ENCODE measurements around the gene STARD3NL.
"Not testable (repeated sequence)": the region's sequence is repeated elsewhere in the genome, so short reads cannot be mapped to it uniquely, and the experiment has no call there.

Gene STARD3NL

DNA sequence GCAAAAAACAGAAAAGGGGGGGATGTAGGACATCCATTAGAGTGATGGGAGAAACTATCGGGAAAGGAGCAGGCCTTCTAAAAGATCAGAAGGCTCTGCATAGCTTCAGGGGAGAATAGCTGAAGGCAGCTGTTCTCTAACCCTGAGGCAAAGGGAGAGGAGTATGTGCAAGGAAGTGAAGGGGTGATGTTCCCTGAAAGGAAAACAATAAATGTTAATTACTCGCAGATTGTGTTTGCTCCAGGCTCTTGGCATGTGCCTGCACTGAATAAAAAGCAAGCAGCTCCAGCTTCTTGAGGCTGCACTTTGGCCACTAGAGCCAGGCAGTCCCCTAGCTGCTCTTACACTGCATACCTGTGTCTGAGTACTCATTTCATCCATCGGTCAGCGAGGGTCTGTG is 14.4 kb upstream of the STARD3NL start:
- no peak for DNase-seq (ENCODE audit: extremely low spot score)
- POLR2A ChIA-PET: no interaction called here
- CTCF ChIA-PET: interaction anchor here (1.0 kb wide), 1 partner anchor 52 kb away, joined by 7 read pairs; no protein-coding TSS in a partner anchor
- TF ChIP-seq, protein P1, sequence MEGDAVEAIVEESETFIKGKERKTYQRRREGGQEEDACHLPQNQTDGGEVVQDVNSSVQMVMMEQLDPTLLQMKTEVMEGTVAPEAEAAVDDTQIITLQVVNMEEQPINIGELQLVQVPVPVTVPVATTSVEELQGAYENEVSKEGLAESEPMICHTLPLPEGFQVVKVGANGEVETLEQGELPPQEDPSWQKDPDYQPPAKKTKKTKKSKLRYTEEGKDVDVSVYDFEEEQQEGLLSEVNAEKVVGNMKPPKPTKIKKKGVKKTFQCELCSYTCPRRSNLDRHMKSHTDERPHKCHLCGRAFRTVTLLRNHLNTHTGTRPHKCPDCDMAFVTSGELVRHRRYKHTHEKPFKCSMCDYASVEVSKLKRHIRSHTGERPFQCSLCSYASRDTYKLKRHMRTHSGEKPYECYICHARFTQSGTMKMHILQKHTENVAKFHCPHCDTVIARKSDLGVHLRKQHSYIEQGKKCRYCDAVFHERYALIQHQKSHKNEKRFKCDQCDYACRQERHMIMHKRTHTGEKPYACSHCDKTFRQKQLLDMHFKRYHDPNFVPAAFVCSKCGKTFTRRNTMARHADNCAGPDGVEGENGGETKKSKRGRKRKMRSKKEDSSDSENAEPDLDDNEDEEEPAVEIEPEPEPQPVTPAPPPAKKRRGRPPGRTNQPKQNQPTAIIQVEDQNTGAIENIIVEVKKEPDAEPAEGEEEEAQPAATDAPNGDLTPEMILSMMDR (IDR thresholded peaks at IDR 0.05; ENCODE audit: control extremely low read depth, extremely low read depth, low read depth, missing control alignments): no peak

DNA sequence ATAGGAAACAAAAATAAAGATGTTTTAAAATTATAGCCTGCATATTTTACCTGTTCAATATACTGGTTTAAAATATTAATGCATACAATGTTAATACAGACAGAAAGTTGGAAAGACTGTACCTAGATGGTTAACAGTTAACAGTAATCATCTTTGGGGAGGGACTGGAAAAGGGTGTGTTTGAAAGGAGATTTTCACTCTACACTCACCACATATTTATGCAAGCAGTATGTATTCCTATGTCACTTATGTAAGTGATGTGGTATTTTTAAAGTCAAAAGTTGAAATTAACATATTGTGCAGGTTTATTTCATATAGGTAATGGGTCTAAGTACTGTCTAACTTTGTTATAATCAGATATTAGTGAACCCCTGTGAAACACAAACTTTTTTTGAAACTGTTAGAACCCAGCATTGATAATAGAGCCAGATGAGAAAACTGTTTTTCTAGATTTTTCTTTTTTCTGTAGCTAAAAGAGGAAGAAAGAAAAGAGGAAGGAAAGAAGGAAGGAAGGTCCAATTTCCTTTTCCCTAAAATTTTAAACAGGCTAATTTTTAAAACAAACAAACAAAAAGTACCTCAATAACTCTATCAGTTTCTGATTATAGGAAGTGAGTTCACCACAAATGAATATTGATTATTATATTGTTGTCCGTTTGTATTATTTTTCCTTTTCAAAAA is 9.0 kb upstream of the STARD3NL start:
- TF ChIP-seq, protein P1 (IDR thresholded peaks at IDR 0.05; ENCODE audit: control extremely low read depth, extremely low read depth, low read depth, missing control alignments): no peak
- ChIA-PET CTCF (interaction anchor here (1.1 to 4.0 kb wide), 6 partner anchors 9 to 167 kb away, joined by 3 to 15 read pairs (median 5); no protein-coding TSS in a partner anchor), POLR2A (no interaction called here)
- no peak for DNase-seq (ENCODE audit: extremely low spot score)

DNA sequence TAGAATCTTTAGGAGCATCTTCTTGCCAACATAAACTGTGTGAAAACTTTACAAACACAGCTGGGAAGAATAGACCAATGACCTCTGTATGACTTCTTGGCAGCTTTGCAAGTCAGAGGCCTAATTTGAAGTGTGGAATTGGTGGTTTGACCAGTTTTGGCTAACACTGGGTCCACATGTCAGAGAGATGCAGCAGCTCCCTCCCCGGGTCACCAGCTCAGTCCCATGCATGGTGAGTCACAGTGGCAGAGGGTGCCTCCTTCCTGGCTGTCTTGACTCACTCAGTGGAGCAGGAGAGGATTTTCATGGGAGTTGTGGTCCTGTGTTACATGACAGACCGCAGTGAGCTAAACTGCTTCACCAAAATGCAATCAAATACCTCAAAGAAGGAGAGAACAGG is 8.2 kb upstream of the STARD3NL start:
- TF ChIP-seq, protein P1 (IDR thresholded peaks at IDR 0.05; ENCODE audit: control extremely low read depth, extremely low read depth, low read depth, missing control alignments): no peak
- ChIA-PET POLR2A (no interaction called here), CTCF (interaction anchor here (1.1 to 4.0 kb wide), 6 partner anchors 10 to 55 kb away, joined by 4 to 15 read pairs (median 5); no protein-coding TSS in a partner anchor)
- DNase-seq (ENCODE audit: extremely low spot score): no peak

DNA sequence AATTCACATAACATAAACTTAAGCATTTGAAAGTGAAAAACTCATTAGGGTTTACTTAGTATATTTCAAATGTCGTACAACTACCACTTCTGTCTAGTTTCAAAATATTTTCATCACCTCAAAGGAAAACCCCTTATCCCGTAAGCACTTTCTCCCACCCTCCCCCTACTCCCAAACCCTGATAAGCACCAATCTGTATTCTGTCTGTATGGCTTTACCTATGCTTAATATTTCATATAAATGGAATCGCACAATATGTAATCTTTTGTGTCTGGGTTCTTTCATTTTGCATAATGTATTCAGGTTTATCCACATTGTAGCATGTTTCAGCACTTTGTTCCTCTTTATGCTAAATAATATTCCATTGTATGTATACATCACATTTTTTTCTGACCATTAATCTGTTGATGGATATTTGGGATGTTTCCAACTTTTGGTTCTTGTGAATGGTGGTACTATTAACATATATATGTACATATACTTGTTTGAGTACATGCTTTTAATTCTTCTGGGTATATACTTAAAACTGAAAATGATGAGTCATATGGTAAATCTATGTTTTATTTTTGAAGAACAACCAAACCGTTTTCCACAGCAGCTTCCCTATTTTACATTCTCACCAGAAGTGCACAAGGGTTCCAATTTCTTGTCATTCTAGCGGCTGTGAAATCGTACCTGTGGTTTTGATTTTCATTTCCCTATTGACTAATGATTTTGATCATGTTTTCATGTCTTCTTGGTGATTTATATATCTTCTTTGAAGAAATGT is 6.2 kb upstream of the STARD3NL start:
- no peak for DNase-seq (ENCODE audit: extremely low spot score)
- POLR2A ChIA-PET: no interaction called here
- CTCF ChIA-PET: interaction anchor here (4.0 kb wide), 1 partner anchor 44 kb away, joined by 15 read pairs; no protein-coding TSS in a partner anchor
- TF ChIP-seq, protein P1 (IDR thresholded peaks at IDR 0.05; ENCODE audit: control extremely low read depth, extremely low read depth, low read depth, missing control alignments): no peak

DNA sequence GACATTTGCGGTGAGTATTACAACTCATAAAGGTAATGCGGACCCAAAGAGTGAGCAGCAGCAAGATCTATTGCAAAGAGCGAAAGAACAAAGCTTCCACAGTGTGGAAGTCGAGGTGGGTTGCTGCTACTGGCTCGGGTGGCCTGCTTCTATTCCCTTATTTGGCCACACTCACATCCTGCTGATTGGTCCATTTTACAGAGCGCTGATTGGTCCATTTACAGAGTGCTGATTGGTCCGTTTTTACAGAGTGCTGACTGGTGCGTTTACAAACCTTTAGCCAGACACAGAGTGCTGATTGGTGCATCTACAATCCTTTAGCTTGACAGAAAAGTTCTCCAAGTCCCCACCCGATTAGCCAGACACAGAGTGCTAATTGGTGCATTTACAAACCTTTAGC is 2.5 kb upstream of the STARD3NL start:
- CTCF ChIA-PET: interaction anchor here (1.6 kb wide), 1 partner anchor 16 kb away, joined by 3 read pairs; no protein-coding TSS in a partner anchor
- DNase-seq (ENCODE audit: extremely low spot score); POLR2A ChIA-PET: not testable (repeated sequence)

DNA sequence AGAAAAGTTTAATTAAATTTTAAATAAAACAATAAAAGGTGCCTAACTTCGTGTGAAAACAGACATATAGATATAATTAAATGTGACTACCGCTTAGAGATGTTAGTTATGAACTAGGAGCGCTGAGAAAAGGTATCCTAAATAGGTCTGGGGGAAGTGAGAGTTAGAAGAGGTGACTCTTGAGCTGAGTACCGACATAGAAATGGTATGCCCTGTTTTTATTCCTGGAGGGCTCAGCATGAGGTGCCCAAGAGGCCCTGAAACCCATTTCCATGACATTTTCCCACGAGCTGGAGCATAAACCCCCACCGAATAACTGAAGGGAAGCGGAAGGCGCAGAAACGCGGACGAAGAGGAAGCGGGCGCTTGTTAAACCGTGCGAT is 433 bp upstream of the STARD3NL start:
- ChIA-PET CTCF (interaction anchor here (0.9 to 1.4 kb wide), 6 partner anchors 13 to 158 kb away, joined by 3 to 13 read pairs (median 3); no protein-coding TSS in a partner anchor), POLR2A (interaction anchor here (0.9 kb wide), 1 partner anchor 9 kb away, joined by 4 read pairs; no protein-coding TSS in a partner anchor)
- no peak for DNase-seq (ENCODE audit: extremely low spot score)
- TF ChIP-seq, protein P1 (IDR thresholded peaks at IDR 0.05; ENCODE audit: control extremely low read depth, extremely low read depth, low read depth, missing control alignments): no peak
